Mucosa of rectum (tissue), 2 donors: ENCODE results near the gene TDRD9.

Source experiments
- H3K27ac ChIP-seq, 2 donors: one replicate each; pipeline ENCODE4 v1.7.0; 2013; ENCODE audit warnings: inconsistent platforms in 2 of 2, low read depth in 2 of 2, low read length in 2 of 2
- H3K27me3 ChIP-seq, 2 donors: one replicate each; pipeline ENCODE4 v1.7.0; 2013; ENCODE audit warnings: low read length in 2 of 2; ENCODE audit not compliant: control insufficient read depth in 2 of 2, insufficient read depth in 2 of 2
- H3K36me3 ChIP-seq, 2 donors: one replicate each; pipeline ENCODE4 v1.7.0; 2013; ENCODE audit warnings: low read length in 2 of 2; ENCODE audit not compliant: control insufficient read depth in 2 of 2, insufficient read depth in 2 of 2
- H3K4me1 ChIP-seq, 2 donors: one replicate each; pipeline ENCODE4 v1.7.0; 2013; ENCODE audit warnings: low read length in 2 of 2, mild to moderate bottlenecking in 1 of 2; ENCODE audit not compliant: control insufficient read depth in 2 of 2, insufficient read depth in 2 of 2
- H3K4me3 ChIP-seq, 2 donors: one replicate each; pipeline ENCODE4 v1.7.0; 2013; ENCODE audit warnings: low read length in 2 of 2
- H3K9ac ChIP-seq, 2 donors: one replicate each; pipeline ENCODE4 v1.7.0; 2013; ENCODE audit warnings: low read length in 2 of 2, low read depth in 1 of 2, mild to moderate bottlenecking in 1 of 2
- H3K9me3 ChIP-seq, 2 donors: one replicate each; pipeline ENCODE4 v1.7.0; 2013; ENCODE audit warnings: low read length in 2 of 2; ENCODE audit not compliant: control insufficient read depth in 2 of 2
- donor health status: healthy.
- donor health status: Normal muscosa, but diverticular disease.

TDRD9 gene

GRCh38 chr14:103928011-103928890 is at the start of gene TDRD9:
TSS of gene TDRD9 (plus strand) at chr14:103928456. CDS start at chr14:103928510, 54 bp downstream.
- Histone ChIP-seq H3K36me3 (no peaks in the 10 kb centered on the region), H3K4me3 (no peak within 1 kb of the TSS), H3K9ac (no peak within 1 kb of the TSS), H3K9me3 (no peaks in the 10 kb centered on the region), H3K27ac (no peak within 1 kb of the TSS), H3K27me3 (no peaks in the 10 kb centered on the region), H3K4me1 (peaks cover 0 to 3% of the 10 kb centered on the region in 2 donors)

GRCh38 chr14:103879118-103879569 is 49.1 kb upstream of the TDRD9 start:
- H3K9me3 ChIP-seq: no peaks in the 10 kb centered on the region
- H3K27me3 ChIP-seq: no peaks in the 10 kb centered on the region
- peak overlapping the region; percentile 68 to 82 for H3K4me3 ChIP-seq
- H3K9ac ChIP-seq: peak overlapping the region; percentile 68 to 84
- H3K27ac ChIP-seq: peak overlapping the region; percentile 94 to 97
- no peaks in the 10 kb centered on the region for H3K36me3 ChIP-seq
- H3K4me1 ChIP-seq: peaks cover 39 to 41% of the 10 kb centered on the region in 2 donors

GRCh38 chr14:103879570-103880347 is 48.5 kb upstream of the TDRD9 start:
- H3K9ac ChIP-seq: peak overlapping the region; percentile 68 to 84
- H3K36me3 ChIP-seq: no peaks in the 10 kb centered on the region
- H3K27me3 ChIP-seq: no peaks in the 10 kb centered on the region
- no peaks in the 10 kb centered on the region for H3K9me3 ChIP-seq
- H3K4me3 ChIP-seq: peak overlapping the region; percentile 68 to 82
- peak overlapping the region; percentile 94 to 97 for H3K27ac ChIP-seq
- peaks cover 39 to 41% of the 10 kb centered on the region in 2 donors for H3K4me1 ChIP-seq

GRCh38 chr14:103880348-103881267 is 47.6 kb upstream of the TDRD9 start:
- H3K9me3 ChIP-seq: no peaks in the 10 kb centered on the region
- H3K27ac ChIP-seq: peak overlapping the region; percentile 94 to 97
- H3K27me3 ChIP-seq: no peaks in the 10 kb centered on the region
- peak overlapping the region; percentile 68 to 84 for H3K9ac ChIP-seq
- peak overlapping the region; percentile 58 to 82 for H3K4me3 ChIP-seq
- no peaks in the 10 kb centered on the region for H3K36me3 ChIP-seq
- peaks cover 39 to 41% of the 10 kb centered on the region in 2 donors for H3K4me1 ChIP-seq

- Histone ChIP-seq H3K9me3 (no peaks in the 10 kb centered on the region), H3K27ac (peak overlapping the region; percentile 94 to 97), H3K4me1 (peaks cover 39 to 41% of the 10 kb centered on the region in 2 donors), H3K27me3 (no peaks in the 10 kb centered on the region), H3K4me3 (no peak overlapping the region), H3K36me3 (no peaks in the 10 kb centered on the region), H3K9ac (peak overlapping the region in 1 of 2 donors; percentile 68)
Measured at GRCh38 chr14:103881268-103882201, 46.7 kb upstream of the TDRD9 start.

GRCh38 chr14:103882503-103883262 is 45.6 kb upstream of the TDRD9 start:
- Histone ChIP-seq H3K4me3 (no peak overlapping the region), H3K27ac (peak overlapping the region; percentile 2 to 16), H3K36me3 (no peaks in the 10 kb centered on the region), H3K4me1 (peaks cover 42 to 47% of the 10 kb centered on the region in 2 donors), H3K9me3 (no peaks in the 10 kb centered on the region), H3K27me3 (no peaks in the 10 kb centered on the region), H3K9ac (peak overlapping the region; percentile 0 to 32)

GRCh38 chr14:103883263-103883523 is 45.1 kb upstream of the TDRD9 start:
- H3K4me1 ChIP-seq: peaks cover 47 to 52% of the 10 kb centered on the region in 2 donors
- no peaks in the 10 kb centered on the region for H3K36me3 ChIP-seq
- no peaks in the 10 kb centered on the region for H3K9me3 ChIP-seq
- H3K27ac ChIP-seq: peak overlapping the region; percentile 2 to 16
- H3K4me3 ChIP-seq: no peak overlapping the region
- no peaks in the 10 kb centered on the region for H3K27me3 ChIP-seq
- peak overlapping the region in 1 of 2 donors; percentile 0 for H3K9ac ChIP-seq

- no peak overlapping the region for H3K9ac ChIP-seq
- no peaks in the 10 kb centered on the region for H3K36me3 ChIP-seq
- no peak overlapping the region for H3K4me3 ChIP-seq
- no peaks in the 10 kb centered on the region for H3K9me3 ChIP-seq
- no peak overlapping the region for H3K27ac ChIP-seq
- peaks cover 55 to 59% of the 10 kb centered on the region in 2 donors for H3K4me1 ChIP-seq
- no peaks in the 10 kb centered on the region for H3K27me3 ChIP-seq
Measured at GRCh38 chr14:103884854-103885253, 43.4 kb upstream of the TDRD9 start.
